NOMO-1 treated with DMSO at 0.1 percent for 48 hours (cell line): ENCODE data around the gene NRG4.
A peak's percentile ranks its signal among the peaks of the same experiment; 100 is the strongest.
"Not testable (repeated sequence)": the region's sequence is repeated elsewhere in the genome, so short reads cannot be mapped to it uniquely, and the experiment has no call there.

Source experiments
- DNase-seq: peaks from one replicate; lab custom pipeline; 2025; ENCODE audit not compliant: unreplicated experiment; lab: John Stamatoyannopoulos, UW

NRG4 gene, protein sequence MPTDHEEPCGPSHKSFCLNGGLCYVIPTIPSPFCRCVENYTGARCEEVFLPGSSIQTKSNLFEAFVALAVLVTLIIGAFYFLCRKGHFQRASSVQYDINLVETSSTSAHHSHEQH

DNA sequence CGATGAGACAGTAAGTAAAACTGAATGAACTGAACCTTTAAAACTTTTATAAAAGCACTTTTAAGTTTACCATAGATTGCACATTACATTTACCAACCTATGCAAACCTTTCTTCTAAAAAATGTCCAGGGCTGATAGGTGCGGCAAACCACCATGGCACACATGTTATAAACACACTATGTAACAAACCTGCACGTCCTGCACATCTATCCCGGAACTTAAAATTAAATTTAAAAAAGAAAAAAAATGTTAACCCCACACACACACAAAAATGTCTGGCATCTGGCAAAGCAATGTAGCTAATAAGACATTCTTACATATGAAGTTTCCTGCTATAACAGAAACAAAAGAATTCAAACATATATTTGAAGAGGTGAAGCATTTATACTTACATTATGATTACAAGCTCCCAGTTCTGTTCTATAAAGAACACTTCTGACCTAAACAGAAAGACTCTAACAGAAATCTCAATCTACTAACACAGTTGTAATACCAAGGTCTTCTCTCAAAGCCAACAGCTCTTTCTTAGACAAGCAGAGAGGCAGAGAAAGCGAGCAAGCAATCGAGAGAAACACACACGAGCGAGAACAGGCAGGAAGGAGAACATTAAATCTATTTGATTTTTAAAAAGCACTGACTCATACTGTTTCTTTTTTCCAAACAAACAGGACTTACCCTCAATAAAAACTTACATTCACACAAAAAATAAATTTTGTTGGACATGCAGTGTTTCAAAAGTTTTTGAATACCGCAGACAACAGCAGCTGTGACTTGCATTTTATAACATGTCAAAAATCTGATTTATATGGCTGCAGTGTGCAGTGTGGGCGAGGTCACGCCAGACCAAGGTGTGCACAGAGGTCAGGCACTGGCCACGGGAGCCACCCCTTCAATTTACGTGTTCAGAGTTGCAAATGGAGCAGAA is at the start of gene NRG4:
TSS of gene NRG4 (minus strand) at position 798 of the 925 bp plus-strand sequence. CDS start 1,194 bp downstream, outside the sequence.
- DNase-seq = peak; percentile 73

- no peak for DNase-seq
Measured at GRCh38 chr15:76061700-76062099, 49.5 kb upstream of the NRG4 start.

GRCh38 chr15:76060118-76060989 is 48.1 kb upstream of the NRG4 start:
- no peak for DNase-seq

- peak; percentile 19 for DNase-seq
Measured at GRCh38 chr15:76059320-76060117, 47.3 kb upstream of the NRG4 start, which contains the start of gene TMEM266. Gene TMEM266, plus strand, starts transcription at chr15:76059985. Its CDS starts 74,279 bp downstream, at chr15:76134264.

- peak; percentile 53 for DNase-seq
Measured at GRCh38 chr15:76058714-76059319, 46.6 kb upstream of the NRG4 start.

GRCh38 chr15:76057332-76058000 is 45.2 kb upstream of the NRG4 start:
- peak; percentile 37 for DNase-seq

DNA sequence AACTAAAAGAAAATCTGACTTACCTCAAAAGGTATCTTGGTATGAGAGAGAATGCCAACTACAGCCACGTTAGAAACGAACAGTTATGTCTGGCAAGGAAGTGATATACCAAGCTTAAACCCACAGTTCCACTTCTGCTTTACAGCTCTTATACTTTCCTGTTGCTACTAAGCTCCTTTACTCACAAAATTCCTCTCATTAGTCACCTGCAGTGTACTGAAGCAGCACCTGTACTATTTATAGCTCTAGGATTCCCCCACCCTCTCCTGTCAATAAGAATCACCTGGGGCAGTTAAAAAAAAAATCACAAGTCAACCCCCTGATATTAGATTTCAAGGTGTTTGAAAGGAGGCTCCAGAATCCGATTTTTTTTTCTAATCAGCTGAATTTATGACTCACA is 44.7 kb upstream of the NRG4 start:
- DNase-seq = peak; percentile 87

- DNase-seq = not testable (repeated sequence)
Measured at GRCh38 chr15:76054201-76054600, 42.0 kb upstream of the NRG4 start.

GRCh38 chr15:76038512-76038911 is 26.3 kb upstream of the NRG4 start:
- no peak for DNase-seq

DNA sequence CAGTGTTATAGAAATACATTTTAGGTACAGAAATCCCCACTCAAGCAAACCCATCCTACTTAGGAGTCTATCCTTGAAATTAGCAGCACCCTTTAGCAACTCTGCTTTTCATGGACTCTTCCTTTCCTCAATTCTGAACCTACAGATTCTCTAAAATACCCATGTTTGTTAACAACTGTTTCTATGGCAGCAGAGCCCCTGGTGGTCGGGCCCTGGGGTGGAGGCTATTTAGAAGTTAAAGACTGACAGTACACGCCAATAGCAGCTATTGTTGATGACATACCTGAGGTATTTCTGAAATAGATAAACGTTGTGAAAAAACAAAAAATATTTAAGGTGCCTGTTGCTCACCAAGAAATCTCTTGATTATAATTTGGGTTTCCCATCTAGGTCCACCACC is 23.4 kb upstream of the NRG4 start:
- no peak for DNase-seq

- no peak for DNase-seq
Measured at GRCh38 chr15:76034111-76034510, 21.9 kb upstream of the NRG4 start.

DNA sequence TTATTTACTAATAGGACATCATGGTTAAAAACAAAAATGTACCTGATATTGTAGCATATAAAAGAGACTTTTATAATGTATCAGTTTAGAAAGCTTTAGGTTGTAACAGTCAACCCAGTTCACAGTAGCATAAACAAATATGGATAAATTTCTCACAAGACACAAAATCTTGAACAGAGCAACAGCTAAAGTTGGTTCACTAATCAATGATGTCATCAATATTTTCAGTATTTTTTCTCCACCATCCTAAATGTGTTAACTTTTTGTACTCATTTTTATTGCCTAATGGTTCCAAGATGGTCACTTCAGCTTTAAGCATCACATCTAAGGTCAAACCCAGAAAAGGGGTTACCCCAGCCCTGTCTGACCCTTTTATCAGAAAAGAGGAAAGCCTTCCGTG is 21.2 kb upstream of the NRG4 start:
- DNase-seq = no peak

- no peak for DNase-seq
Measured at GRCh38 chr15:76032046-76032445, 19.8 kb upstream of the NRG4 start.

DNA sequence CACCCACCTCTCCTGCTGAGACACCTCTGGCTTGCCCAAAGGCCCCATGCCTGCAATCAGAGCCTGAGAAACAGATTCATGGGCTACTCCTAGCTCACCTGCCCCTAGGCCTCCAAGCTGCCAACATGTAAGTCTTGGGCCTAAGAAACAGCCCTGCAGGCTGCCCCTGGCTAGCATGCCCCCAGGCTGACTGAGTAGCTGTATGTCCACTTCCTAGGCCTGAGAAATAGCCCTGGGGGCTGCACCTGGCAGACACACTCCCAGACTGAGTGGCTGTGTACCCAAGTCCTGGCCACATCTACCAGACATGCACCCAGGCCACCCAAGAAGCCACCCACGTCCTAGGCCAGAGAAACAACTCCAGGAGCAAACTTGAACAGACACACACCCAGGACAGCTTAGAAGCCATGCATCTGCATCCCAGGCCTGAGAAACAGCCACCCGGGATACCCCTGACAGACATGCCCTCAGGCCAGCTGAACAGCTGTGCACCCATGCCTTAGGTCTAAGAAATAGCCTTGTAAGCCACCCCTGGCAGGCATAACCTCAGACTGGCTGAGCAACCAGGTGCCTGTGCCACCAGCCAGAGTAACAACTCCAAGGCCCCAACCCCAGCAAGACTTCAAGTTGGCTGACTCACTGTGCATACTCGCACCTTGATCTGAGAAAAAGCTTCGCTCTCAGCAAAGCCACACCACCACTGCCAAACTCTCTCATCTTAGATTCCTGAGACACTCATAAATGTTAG is 12.0 kb upstream of the NRG4 start:
- no peak for DNase-seq

DNA sequence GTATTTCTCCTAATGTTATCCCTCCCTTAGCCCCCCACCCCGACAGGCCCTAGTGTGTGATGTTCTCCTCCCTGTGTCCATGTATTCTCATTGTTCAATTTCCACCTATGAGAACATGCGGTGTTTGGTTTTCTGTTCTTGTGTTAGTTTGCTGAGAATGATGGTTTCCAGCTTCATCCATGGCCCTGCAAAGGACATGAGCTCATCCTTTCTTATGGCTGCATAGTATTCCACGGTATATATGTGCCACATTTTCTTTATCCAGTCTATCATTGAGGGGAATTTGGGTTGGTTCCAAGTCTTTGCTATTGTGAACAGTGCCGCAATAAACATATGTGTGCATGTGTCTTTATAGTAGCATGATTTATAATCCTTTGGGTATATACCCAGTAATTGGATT is 1.2 kb upstream of the NRG4 start:
- not testable (repeated sequence) for DNase-seq

- DNase-seq = no peak
Measured at GRCh38 chr15:76010613-76011012, 1.6 kb downstream of the NRG4 start.

DNA sequence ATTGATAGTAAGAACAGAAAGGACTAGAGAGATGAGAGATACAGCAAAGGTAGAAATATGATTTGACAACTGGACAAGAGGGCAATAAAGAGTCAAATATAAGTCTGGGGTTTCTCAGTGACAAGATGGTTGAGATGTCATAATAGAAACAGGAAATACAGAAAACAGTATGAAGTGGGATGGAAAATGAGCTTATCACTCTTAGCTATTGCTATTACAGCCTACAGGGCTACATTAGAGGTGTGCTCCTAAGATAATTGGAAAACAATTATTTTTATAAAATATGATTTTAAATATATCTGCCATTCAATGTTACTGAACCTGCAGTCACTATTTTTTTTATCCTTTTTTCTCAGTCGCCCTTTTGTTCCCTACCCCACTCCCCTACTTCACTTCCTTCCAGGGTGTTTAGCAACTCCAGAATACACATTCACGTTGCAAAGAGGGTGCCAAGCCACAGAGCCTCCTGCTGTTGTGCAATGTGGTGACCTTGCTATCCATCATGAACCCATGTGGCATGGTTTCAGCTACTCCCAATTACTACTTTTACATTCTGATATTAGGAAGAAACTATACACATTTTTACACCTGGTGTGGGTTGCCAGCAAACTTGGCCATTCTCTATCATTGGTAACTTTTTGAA is 6.0 kb downstream of the NRG4 start:
- peak; percentile 80 for DNase-seq

- no peak for DNase-seq
Measured at GRCh38 chr15:76003364-76003763, 8.9 kb downstream of the NRG4 start.
